Hippocampal formation (tissue), 2 donors: ENCODE measurements around the gene EXOC3L1.
A peak's percentile ranks its signal among the peaks of the same experiment; 100 is the strongest.

Experiments used
- DNase-seq, 2 donors: peaks; one replicate each; lab custom pipeline; 2025; lab: John Stamatoyannopoulos, UW

EXOC3L1 gene, protein sequence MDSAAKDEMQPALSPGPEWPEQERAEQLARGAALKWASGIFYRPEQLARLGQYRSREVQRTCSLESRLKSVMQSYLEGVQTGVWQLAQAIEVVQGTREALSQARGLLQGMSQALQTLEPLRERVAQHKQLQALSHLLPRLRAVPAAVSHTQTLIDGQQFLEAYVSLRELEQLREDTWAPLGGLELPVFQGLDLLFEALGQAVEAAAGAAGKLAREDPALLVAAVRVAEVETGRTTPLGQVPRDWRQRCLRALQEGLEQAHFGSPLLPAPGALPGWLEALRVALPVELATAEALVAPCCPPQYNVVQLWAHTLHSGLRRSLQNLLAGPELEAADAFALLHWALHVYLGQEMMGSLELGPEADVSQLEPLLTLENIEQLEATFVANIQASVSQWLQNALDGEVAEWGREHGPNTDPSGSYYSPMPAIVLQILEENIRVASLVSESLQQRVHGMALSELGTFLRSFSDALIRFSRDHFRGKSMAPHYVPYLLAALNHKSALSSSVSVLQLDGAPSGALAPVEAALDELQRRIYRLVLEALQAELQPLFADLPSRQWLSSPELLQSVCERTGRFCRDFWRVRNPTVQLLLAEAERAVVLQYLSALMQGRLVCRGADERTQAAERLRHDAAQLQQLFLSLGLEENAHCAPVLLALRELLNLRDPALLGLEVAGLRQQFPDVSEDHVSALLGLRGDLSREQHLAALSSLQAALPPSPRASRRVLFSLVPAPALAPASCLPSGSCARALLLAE

DNA sequence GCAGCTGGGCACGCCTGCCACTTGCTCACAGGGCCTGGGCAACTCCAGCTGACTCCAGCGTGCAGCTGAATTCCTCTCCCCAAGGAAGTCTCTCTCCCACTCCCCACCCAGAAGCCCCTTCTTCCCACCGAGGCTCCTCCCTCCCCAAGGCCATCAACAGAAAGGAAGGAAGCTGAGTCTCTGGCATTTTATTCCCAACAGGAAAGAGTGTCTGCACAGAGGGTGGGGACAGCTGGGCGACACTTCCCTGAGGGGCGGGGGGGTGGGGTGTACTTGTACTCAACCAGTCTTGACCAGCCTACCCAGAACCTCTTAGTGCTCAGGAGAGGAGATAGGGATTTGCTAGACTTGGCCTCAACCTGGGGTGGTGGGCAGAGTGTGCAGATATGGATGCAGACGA, at the start of gene EXOC3L1:
Gene EXOC3L1, minus strand, starts transcription at position 96 of the 400 bp plus-strand sequence. CDS start 460 bp downstream, outside the sequence.
- no peak for DNase-seq

DNA sequence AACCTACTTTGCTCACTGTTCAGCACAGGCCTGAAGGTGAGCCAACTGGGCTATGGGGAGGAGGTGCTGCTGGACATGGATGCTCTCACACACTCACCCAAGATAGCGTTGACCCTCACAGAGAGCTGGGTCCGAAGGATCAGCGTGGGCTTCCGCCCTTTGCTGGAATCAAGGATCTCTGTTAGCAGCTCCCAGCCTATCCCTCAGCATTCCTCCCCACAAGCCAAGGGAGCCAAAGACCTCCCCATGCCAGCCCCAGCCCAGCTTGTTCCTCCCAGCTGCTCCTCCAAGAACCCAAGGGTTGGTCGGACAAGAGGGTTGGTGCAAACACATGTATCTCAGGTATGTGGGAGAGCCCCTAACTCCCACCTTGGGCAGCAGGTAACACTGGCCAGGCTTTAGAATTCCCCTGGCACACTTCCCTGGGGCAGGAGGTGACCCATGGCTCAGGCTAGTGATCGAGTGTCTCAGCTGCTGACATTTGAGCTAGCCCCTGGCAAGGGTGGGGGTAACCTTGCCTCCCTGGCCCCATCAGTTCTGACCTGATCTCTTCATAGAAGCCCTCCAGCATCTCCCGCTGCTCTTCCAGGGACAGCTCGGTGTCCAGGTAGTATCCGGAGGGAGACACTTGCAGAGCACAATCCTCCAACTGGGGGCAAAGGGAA, 49.0 kb upstream of the EXOC3L1 start:
- no peak for DNase-seq

DNA sequence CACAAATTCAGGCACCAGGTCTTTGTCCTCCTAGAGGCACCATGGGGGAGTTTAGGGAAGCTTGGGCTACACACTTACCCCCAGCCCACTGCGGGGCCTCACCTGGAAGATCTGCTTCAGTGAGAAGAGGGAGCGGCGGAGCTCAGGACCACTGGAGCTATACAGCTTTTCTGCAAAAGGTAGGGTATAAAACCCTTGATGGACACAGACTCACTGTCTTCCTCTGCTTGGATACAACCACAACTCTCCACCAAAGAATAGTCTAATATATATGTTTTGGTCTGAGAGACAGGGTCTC, 48.3 kb upstream of the EXOC3L1 start:
- no peak for DNase-seq

DNA sequence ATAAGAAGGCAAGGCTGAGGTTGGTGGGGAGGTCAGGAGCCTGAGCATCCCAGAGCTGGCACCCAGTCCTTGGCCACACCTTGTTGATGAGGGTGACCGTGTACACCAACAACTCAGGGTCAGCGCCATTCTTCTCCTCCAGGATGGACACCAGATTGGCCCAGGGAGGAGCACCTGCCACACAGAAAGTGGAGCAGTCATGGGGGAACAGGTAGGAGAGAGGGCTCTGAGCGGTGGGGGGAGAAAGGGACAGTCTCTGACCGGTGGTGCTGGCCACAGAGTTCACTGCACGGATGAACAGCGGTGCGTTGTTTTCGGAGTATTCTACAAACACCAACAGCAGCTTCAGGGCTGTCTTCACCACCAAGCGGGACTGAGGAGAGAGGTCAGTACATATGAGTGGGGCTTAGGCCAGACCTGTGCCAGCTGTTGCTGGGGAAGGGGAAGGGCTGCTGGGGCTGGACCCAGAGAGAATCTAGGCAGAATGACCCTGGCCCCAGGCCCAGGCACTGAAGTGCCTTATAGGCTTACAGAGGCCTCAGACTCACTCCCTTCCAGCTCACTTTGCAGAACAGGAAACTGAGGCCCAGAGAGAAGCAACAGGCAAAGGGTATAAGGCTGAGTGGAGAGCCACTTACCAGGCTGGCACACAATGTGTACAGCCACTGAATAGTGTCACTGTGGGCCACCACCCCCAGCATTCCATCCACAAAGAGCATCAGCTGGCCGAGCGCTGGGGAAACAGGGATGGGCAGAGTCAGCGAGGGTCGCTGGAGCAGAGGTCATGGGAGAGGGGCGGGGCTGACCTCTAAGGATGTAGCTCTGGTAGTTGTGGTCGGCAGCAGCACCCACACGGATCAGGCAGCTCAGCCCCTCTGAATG, 47.7 kb upstream of the EXOC3L1 start:
- DNase-seq = no peak

DNA sequence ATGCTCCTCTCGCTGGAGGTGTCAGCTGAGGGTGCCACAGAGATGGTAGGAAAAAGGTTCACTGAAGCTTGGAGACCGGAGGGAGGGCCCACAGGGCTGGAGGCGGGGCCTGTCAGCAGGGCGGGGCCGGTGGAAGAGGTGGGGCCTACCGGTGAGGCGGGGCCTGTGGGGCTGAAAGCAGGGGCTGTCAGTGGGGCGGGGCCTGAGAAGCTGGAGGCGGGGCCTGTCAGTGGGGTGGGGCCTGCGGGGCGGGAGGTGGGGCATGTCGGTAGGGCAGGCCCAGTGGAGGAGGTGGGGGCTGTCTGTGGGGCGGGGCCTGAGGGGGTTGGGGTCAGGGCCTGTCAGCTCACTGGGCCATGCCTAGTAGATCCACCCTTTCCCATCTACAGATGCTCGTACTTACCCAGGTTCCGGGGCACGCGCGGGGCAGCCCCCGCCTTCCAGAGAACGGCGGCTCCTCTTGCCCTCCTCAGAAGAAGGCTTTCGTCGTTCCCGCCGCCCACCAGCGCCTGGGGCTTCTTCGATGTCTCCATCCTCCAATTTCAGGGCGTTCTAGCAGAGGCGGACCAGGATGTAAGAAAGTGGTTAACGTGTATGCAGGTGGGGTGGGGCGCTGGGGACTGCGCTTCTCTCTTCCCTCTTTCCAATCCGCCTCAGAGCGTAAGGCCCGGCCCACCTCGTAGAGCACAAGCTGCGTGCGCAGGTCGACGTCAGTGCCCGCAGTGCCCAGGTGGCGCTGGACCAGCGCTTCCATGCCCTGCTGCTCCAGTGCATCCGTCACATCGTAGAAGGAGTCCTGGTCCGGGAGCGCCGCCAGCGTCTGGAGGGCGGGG, 46.8 kb upstream of the EXOC3L1 start:
- DNase-seq = no peak

DNA sequence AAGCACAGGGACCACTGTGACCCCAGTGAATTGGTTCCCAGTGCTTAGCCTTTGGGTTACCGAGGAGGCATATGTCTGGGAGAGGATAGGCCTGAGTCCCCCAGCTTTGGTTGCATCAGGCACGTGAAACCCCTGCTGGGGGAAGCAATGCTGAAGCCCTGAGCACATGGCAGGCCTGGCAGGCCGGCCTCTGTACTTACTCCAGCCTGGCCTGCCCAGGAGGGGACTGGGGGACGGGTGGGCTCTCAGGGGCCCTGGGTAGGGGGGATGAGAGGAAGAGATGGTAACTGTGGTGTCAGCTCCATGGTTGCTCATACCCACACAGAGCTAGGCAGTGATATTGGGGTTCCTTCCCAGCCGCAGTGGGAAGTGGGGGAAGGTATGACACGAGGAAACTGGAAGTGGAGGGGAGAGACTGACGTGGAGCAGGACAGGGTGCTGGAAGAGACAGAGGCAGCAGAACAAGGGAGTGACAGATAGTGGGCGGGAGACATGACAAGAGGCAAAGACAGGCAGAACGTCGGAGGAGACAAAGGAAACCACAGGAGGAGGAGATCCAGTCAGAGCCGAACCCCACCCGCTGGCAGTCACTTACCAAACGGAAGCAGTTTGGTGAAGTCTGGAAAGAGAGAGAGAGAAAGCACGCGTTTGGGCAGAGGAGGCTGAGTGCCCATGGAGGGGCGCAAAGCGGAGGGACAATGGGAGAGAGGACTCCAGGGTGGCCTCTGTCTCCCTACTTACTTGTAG, 46.1 kb upstream of the EXOC3L1 start:
- no peak for DNase-seq

DNA sequence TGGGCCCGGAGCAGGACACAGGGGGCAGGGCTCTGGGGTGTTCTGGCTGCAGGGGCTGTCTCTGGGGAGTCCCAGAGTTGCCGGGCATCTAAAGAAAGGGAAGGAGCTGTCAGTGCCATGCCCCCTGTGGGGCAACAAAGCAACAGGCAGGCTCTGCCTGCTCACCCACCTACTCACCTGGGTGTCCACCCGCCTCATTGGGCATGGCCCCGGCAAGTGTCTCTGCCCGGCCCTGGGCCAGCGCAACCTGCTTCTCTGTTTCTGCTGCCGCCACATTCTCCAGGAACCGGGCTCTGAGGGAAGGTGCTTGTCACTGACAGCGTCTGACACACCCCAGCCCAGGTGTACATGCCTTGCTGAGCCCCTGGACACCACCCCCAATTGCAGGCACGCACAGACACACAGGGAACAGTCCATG, 44.3 kb upstream of the EXOC3L1 start:
- DNase-seq = no peak

DNA sequence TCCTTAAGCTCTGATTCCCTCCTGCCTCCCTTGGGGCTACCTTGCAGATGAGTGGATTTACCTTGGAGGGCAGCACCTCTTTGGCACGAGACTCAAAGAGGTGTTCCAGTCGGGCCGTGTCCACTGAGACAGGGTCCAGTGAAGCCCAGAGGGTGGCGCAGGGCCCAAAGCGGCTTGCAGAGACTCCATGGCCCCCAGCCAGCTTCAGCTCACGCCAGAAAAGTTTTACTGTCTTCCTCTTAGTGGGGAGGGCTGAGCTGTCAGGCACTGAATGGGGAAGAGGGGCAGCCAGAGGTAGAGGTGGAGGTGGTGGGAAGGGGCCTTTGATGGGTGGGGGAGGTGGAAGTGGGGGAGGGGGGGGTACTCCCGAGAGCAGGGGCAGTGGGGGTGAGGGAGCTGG, 43.7 kb upstream of the EXOC3L1 start:
- DNase-seq = no peak

DNA sequence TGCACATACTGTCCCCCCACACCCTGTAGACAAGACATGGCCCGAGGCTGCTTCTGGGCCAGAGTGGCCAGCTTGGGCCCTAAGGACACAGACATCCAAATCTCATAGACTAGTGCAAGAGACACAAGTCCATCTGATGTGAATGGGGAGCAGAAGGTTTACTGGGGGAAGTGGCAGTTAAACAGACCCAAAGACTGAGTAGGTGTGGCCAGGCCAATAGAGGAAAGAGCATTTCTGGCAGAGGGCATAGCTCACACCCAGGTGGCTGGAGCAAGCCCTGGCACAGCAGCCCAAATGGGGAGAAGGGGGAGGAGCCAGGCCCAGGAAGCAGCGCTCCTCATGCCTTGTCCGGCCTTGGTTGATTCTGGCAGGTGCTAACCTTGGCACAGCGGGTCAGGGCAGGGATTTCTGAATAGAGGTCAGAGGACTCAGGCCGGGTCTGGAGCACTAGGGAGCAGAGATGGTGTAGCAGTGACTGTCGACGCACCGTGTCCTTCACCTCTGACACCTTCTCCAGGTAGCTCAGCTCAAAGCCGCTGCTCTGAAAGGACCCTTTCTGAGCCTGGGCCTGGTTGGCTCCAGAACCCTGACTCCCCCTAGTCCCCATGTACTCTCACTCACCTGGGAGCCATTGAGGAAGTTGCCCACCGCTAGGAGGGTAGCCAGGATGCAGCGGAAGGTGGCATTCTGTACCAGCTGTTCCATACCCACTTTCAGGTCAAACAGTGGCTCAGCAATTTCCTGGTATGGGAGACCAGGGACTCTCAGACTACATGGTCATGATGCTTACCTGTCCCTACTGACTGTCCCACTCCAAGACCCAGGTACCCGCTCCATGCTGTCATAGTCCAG, 41.1 kb upstream of the EXOC3L1 start:
- DNase-seq = no peak

DNA sequence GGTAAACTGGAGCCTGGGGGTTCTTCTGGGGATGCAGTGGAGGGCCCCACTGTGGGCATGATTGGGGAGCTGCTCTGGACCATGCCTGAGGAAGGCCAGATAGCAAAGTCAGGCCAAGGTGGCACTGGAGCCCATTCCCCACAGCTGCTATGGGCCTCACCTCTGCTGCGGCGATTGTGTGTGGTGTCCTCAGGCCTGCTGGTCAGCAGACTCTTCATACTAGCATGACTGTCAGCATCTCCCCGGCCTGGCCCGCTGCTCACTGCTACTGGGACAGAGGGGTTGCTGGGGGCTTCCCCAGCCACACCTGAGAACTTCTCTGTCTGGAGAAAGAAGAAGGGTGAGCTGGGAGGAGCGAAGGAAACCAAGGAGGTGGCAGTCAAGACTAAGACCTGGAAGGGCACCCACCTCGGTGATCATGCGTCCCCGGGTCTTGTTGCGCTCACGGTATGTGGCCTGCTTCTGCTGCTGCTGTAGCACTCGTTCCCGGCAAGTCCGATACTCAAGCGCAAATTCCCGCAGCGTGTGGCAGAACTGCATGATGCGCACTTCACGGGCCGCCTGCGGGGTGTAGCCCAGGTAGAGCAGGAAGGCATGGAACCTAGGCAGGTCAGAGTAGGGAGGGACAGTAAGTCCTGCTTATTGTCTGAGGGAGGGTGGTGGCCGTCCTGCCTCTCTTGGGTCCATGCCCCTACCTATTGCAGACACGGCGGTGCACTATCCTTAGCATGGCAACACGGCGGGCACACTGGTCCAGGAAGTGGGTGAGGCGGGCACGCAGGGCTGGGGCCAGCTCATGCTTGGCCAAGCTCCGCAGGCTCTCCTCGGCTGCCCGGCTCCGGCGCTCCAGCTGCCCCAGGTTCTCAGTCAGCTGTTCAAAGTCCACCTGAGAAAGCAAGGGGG, 40.2 kb upstream of the EXOC3L1 start:
- no peak for DNase-seq

DNA sequence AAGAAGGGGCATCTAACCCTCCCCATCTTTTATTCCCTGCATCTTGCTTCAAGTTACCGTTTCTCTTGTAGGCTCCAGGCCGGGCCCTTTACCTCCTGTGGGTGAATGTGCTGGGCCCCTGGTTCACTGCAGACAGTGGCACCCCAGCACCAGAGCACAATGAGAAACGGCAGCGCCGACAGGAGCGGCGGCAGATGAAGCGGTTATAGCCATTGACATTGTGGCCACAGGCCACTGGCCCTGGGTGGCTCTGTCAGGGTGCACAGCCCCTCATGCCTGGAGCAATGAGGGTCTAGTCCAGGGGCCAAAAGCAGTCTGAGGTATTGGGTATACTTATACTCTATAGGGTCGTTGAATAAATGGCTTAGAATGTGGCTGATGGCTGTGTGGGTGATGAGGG, 39.0 kb upstream of the EXOC3L1 start:
- no peak for DNase-seq

DNA sequence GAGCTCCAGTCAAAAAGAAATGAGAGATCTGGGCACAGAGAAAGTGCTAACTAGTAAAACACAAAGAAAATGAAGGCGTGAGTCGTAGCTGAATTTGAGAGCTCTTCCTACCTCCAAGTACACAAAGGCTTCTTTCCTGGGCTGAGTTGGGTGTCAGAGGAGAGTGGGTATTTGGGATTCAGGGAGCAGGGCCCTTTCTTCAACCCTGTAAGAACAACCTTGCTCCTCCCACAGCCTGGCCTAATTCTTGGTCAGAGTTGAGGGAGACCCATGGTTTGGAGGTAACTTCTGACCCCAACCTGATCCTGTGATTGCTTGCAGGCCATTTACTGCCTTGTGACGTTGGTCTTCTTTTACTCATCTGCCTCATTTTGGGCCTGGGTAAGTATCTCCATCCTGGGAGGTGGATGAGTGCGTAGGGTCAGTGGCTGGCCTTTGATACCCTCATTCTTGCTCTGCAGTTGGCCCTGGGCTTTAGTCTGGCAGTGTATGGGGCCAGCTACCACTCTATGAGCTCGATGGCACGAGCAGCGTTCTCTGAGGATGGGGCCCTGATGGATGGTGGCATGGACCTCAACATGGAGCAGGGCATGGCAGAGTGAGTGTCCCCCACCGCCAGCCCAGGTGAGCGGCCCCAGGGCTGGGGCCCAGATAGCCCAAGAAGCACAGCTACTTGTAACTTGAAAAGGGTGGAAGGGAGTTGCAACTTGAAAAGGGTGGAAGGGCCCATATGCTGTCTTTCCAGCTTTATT, 38.3 kb upstream of the EXOC3L1 start:
- no peak for DNase-seq

DNA sequence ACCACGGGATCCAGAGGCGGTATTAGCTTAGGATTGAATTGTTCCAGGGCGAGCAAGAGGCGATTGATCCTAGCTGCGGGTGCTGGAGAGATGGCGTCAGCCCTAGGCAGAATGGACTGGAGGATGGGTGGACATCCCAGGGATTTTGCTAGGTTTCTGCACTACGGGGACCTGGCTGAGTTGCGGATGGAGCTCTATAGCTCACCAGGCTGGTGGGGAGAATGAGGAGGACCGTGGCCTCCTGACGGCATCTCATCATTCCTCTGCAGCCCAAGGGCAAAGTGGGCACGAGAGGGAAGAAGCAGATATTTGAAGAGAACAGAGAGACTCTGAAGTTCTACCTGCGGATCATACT, 37.6 kb upstream of the EXOC3L1 start:
- DNase-seq = no peak

DNA sequence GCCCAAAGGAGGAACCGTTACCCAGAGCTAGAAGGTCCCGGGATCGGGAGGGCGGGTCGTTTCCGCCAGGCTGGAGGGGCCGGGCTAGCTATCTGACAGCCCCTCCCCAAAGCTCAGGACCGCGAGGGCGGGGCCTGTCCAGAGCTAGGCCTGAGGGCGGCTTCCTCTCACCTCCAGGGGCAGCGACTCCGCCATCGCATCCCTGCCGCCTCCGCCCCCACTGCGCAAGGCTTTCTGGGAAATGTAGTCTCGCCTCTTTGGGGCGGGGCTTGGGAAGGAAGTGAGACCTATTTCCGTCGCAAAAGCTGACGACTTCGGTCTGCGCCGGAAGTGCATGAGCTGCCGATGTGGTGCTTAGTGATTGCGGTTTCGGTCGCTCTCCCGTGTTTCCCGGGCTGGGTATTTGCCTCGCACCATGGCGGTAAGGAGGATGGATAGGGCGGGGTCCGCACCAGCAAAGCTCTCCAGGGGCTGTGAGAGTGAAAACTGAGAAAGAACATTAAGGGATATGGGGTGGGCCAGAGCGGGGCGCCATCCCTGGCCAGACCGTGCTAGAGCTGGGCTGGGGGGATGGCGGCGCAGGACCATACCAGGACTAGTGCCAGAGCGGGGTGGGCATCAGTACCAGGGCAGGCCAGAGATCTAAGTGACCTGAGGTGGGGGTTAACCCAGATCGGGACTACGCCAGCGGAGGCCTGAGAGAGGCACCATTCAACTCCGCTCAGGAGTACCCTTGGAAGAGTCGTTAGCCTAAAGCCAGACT, 37.0 kb upstream of the EXOC3L1 start, which contains the start of gene TMEM208:
Gene TMEM208, plus strand, starts transcription at position 327 of the 763 bp plus-strand sequence. Its CDS starts 89 bp downstream, at position 416.
- peak; percentile 92 to 93 for DNase-seq

DNA sequence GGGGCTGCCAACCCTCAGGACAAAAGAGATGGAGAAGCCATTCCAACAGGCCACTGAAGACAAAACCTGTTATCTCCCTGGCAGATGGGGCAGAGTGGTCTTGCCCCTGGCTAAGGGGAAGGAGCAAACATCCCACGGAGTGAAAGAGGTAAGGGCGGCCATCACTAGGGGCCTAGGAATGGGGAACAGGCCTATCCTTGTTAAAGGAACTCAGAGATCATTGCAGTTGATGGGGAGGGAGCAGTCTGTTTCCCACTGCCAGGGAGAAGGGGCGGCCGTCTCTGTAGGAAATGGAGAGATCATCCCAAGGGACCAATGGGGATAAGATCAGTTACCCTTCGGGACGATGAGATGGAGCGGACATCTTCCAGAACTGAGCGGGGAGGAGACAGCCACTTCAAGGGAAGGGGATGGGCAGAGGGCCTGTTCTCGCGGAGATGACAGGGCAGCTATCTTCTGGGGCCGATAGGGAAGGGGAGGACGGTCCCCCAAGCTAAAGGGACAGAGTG, 36.4 kb upstream of the EXOC3L1 start:
- no peak for DNase-seq

DNA sequence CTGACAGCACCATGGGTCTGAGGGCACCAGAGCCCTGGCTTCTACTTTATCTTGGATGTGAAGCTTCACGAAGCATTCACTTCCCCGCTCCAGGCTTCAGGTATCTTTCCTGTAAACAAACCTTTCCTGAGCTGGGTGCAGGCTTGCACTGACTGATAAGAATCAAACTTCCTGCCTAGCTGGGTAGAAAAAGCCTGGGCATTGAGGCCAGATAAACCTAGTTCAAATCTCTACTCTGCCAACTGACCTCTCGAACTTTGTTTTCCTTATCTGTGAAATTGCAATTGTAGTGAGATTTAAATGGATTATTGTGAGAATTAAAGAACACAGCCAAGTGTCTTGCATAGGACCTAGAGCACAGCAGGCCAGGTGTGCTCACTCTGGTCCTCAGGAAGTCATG, 34.1 kb upstream of the EXOC3L1 start:
- no peak for DNase-seq
